T follicular helper cell (primary cell): ENCODE data around the gene SNAP47.

ENCODE experiments used
- DNase-seq: peaks from one replicate; pipeline ENCODE4 v3.0.0-alpha.2; 2020; ENCODE audit warnings: low read depth

Gene SNAP47

GRCh38 chr1:227798078-227798802 lies 63.0 kb downstream of the SNAP47 start:
- no peak for DNase-seq

DNA sequence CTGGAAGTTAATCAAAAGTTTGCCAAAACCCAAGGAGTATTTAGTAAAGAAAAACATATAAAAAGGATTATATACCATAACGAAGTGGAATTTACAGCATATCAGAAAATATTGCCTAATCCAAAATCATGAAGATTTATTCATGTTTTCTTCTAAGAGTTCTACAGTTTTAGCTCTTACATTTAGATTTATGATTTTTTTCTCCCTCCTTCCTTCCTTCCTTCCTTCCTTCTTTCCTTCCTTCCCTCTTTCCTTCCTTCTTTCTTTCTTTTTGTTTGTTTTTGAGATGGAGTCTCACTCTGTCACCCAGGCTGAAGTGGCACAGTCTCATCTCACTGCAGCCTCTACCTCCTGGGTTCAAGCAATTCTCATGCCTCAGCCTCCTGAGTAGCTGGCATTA lies 64.5 kb downstream of the SNAP47 start:
- DNase-seq = no peak

DNA sequence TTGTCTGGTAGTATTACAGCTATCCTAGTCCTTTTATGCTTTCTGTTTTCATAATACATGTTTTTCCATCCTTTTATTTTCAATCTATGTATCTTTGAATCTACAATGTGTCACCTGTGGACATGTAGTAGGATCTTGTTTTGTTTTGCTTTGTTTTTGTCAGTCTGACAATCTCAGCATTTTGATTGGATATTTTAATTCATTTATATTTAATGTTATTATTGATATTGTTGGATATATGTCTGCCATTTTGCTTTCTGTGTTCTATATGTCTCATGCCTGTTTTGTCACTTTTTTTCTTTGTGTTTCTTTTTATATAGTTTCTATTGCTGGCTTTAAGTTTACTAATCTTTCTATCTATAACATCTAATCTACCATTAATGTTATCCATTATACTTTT lies 68.7 kb downstream of the SNAP47 start:
- no peak for DNase-seq

DNA sequence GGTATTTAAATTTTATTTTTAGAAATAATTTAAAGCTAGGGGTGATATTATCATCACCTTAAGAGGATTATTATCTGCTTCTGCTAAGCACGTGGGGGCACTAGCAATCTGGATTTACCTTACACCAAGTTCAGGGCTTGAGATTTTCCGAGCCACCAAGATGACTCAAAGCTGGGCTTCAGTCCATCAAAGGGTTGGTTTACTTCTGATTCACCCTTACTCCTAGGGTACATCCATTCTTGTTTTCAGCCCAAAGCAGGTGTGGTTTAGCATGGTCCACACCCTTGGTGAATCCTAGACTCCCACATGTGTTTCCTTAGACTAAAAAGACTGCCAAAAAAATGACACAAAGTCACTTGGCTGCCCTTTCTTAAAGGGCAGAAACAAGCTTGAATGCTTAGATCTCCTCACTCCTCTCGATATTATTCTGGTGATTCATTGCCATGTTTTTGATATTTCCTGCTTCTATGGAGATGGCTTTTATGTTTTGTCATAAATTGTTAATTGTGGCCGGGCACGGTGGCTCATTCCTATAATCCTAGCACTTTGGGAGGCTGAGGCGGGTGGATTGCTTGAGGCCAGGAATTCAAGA lies 70.5 kb downstream of the SNAP47 start:
- no peak for DNase-seq

DNA sequence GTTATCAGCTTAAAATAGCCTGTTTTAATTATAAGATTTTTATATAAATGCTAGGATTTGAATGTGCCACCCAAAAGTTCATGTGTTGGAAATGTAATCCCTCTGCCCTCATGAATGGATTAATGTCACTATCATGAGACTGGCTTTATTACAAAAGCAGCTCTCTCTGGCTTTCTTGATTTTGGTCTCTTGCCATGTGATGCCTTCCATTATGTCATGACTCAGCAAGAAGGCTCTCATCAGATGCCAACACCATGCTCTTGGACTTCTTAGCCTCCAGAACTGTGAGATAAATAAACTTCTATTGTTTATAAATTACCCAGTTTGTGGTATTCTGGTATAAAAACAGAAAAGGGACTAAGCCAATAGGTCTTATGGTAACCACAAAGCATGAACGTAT lies 73.3 kb downstream of the SNAP47 start:
- DNase-seq = no peak

DNA sequence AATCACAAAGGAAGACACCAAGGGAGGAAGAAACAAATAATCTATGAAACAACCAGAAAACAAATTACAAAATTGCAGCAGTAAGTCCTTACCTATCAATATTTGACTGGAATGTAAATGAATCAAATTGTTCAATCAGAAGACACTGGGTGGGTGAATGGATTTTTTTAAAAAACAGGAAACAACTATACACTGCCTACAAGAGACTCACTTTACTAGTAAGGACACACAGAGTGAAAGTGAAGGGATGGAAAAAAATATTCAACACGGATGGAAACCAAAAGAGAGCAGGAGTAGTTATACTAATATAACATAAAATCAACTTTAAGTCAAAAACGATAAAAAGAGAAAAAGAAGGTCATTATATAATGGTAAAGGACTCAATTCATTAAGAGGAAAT lies 73.8 kb downstream of the SNAP47 start:
- no peak for DNase-seq

- no peak for DNase-seq
These were observed 78.7 kb downstream of the SNAP47 start for GRCh38 chr1:227813962-227814361.

DNA sequence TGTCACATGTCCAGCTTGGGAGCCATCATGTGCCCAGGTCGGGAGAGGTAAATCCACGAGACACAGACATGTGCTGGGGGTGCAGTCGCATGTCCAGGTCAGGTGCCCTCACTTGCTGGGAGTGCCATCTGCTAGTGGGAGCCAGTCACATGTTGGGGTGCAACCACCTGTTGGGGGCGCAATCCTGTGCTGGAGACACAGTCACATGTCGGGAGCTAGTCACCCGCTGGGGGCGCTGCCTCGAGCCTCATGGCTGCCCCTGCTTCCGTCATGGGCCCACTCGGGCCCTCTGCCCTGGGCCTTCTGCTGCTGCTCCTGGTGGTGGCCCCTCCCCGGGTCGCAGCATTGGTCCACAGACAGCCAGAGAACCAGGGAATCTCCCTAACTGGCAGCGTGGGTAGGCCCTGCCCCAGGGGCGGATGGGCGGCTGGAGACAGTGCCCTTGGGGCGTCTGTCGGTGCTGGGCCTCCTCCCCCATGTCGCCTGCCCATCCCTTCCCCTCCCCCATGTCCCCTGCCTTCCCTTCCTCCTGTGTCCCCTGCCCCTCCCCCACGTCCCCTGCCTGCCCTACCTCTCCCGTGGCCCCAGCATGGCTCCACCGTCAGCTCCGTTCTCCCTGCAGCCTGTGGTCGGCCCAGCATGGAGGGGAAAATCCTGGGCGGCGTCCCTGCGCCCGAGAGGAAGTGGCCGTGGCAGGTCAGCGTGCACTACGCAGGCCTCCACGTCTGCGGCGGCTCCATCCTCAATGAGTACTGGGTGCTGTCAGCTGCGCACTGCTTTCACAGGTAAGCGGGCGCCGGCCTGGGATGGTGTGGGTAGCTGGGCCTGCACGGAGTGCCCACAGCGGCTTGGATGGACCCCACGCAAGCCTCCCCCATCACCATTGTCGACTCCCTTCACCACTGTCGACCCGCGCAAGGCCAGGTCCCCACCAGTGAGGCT lies 80.5 kb downstream of the SNAP47 start, which contains the start of gene PRSS38:
Gene PRSS38 (plus strand): TSS at position 208 of the 942 bp plus-strand sequence. CDS start 42 bp downstream, at position 250.
- DNase-seq = no peak

GRCh38 chr1:227816750-227817446 lies 81.7 kb downstream of the SNAP47 start:
- no peak for DNase-seq

GRCh38 chr1:227823537-227823936 lies 88.3 kb downstream of the SNAP47 start:
- no peak for DNase-seq

- no peak for DNase-seq
These were observed 89.0 kb downstream of the SNAP47 start for GRCh38 chr1:227824204-227824603.

GRCh38 chr1:227828786-227829185 lies 93.6 kb downstream of the SNAP47 start:
- no peak for DNase-seq
